ENCODE data around the gene LASP1NB.

LASP1NB gene

GRCh38 chr17:38898291-38898679, 27.1 kb upstream of the LASP1NB start:
- Histone ChIP-seq H3K36me3 (peaks cover 0 to 4% (median 0%) of the 10 kb centered on the region in 4 donors), H3K27ac (peak overlapping the region; percentile 5 to 71 (median 43)), H3K4me1 (peaks cover 0 to 72% (median 31%) of the 10 kb centered on the region in 4 donors), H3K27me3 (no peaks in the 10 kb centered on the region), H3K9me3 (no peaks in the 10 kb centered on the region), H3K4me3 (no peak overlapping the region)
- ATAC-seq (no peak), DNase-seq (no peak)
- intact Hi-C loops (cut with DNase I) = no loop called here
- TF ChIP-seq POLR2A (IDR thresholded peaks at IDR 0.05) (no peak), CTCF (IDR thresholded peaks at IDR 0.05) (no peak)
- WGBS (ENCODE audit: insufficient coverage, low coverage, low lambda C conversion rate, missing lambda C conversion rate) = 40% methylated on average over 1 of the region's 9 CpGs

- intact Hi-C loops (cut with DNase I) = no loop called here
- peak overlapping the region; percentile 5 to 71 (median 43) for H3K27ac ChIP-seq
- H3K27me3 ChIP-seq = no peaks in the 10 kb centered on the region
- peaks cover 0 to 7% (median 0%) of the 10 kb centered on the region in 4 donors for H3K36me3 ChIP-seq
- 28% methylated on average over 2 of the region's 11 CpGs for WGBS (ENCODE audit: insufficient coverage, low coverage, low lambda C conversion rate, missing lambda C conversion rate)
- H3K4me1 ChIP-seq = peaks cover 0 to 66% (median 26%) of the 10 kb centered on the region in 4 donors
- ATAC-seq (peak; percentile 11 to 29 (median 20)), DNase-seq (peak in 1 of 3 donors; percentile 59)
- TF ChIP-seq POLR2A (IDR thresholded peaks at IDR 0.05) = no peak
- no peak for TF ChIP-seq CTCF (IDR thresholded peaks at IDR 0.05)
- H3K9me3 ChIP-seq = no peaks in the 10 kb centered on the region
- H3K4me3 ChIP-seq = no peak overlapping the region
These were observed 26.5 kb upstream of the LASP1NB start for GRCh38 chr17:38898812-38899348.

- ATAC-seq (no peak), DNase-seq (no peak)
- H3K4me1 ChIP-seq = peaks cover 0 to 60% (median 23%) of the 10 kb centered on the region in 4 donors
- H3K27me3 ChIP-seq = no peaks in the 10 kb centered on the region
- no peak overlapping the region for H3K4me3 ChIP-seq
- 60% methylated on average over 3 of the region's 5 CpGs for WGBS (ENCODE audit: insufficient coverage, low coverage, low lambda C conversion rate, missing lambda C conversion rate)
- peaks cover 0 to 11% (median 2%) of the 10 kb centered on the region in 4 donors for H3K36me3 ChIP-seq
- H3K9me3 ChIP-seq = no peaks in the 10 kb centered on the region
- intact Hi-C loops (cut with DNase I) = no loop called here
- TF ChIP-seq CTCF (IDR thresholded peaks at IDR 0.05) = no peak
- no peak for TF ChIP-seq POLR2A (IDR thresholded peaks at IDR 0.05)
- peak overlapping the region in 2 of 3 donors; percentile 8 to 71 for H3K27ac ChIP-seq
These were observed 26.0 kb upstream of the LASP1NB start for GRCh38 chr17:38899421-38899820.

GRCh38 chr17:38900978-38901656, 24.3 kb upstream of the LASP1NB start:
- 12% methylated on average over 5 of the region's 10 CpGs for WGBS (ENCODE audit: insufficient coverage, low coverage, low lambda C conversion rate, missing lambda C conversion rate)
- DNase-seq (no peak), ATAC-seq (peak; percentile 16 to 46 (median 34))
- Histone ChIP-seq H3K9me3 (no peaks in the 10 kb centered on the region), H3K36me3 (peaks cover 0 to 15% (median 10%) of the 10 kb centered on the region in 4 donors), H3K27ac (peak overlapping the region in 1 of 3 donors; percentile 29), H3K4me3 (no peak overlapping the region), H3K4me1 (peaks cover 0 to 55% (median 23%) of the 10 kb centered on the region in 4 donors), H3K27me3 (no peaks in the 10 kb centered on the region)
- intact Hi-C loops (cut with DNase I) = no loop called here
- TF ChIP-seq CTCF (IDR thresholded peaks at IDR 0.05) = no peak
- no peak for TF ChIP-seq POLR2A (IDR thresholded peaks at IDR 0.05)

All from right lobe of liver (tissue), 6 donors.